ENCODE results near the gene PHOX2B. TPM values are rescaled to one million over a fixed set of nuclear protein-coding genes. Genes with fewer than 3 reads are reported as not detected.
"Not testable (repeated sequence)": the region's sequence is repeated elsewhere in the genome, so short reads cannot be mapped to it uniquely, and the experiment has no call there.

PHOX2B gene
- polyA plus RNA-seq, 4 donors = 0.05 to 0.19 (median 0.10) TPM

GRCh38 chr4:41749631-41750039, 1.1 kb upstream of the PHOX2B start:
- peak in 1 of 4 donors; percentile 55 for DNase-seq (ENCODE audit: low read depth in 4 of 4, low spot score in 2 of 4)

DNA sequence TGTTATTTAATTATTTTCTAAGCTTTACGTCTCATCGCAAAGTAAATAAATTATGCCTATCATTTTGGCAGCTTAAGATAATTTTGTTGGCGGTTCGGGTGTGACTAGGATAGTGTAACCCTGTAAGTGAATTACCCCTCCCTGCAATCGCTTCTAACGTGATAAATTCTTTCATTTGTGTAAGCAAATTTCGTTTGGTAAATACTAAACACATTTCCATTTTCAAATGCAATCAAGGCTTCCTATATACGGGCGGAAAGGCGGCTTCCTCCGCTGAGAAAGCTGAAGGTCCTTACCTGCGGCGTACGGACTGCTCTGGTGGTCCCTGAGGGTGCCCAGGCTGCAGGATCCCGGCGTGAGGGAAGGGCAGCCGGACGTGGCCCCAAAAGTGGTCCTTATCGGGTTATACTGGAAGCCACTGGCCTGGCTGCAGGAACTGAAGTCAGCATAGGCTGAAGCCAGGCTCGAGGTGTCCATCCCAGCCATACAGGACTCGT, 403 bp downstream of the PHOX2B start:
- no peak for DNase-seq (ENCODE audit: low read depth in 4 of 4, low spot score in 2 of 4)

DNA sequence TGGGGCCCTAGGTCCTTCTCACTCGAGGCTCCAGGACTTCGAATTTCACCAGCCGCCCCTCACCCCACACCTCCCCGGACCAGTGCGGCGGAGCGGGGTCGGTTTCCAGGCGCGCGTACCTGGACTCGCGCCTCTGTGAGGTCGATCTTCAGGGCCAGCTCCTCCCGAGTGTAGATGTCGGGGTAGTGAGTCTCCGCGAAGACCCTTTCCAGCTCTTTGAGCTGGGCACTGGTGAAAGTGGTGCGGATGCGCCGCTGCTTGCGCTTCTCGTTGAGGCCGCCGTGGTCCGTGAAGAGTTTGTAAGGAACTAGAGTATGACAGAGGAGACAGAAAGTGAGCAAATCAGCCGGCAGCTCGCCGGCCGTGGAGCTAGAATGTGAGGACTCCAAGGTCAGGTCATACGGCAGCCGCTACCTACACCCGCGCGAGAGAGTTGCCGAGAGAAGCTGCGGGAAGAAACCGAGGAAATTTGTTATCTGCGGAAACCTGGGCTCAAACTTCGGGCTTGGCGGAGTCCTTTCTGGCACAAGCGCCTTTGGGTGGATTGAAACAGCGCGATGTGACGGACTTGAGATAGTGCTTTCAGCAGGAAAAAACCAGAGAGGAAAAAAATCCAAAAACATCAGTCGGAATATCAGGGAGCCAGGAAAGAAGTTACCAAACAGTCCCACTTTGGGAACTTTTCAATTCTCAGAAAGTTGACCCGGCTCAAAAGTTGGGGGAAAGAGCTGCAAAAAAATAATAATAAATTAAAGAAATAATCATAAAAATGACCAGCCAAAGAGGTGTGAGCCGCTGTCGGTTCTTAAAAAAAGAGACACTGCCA, 1.1 kb downstream of the PHOX2B start:
- DNase-seq (ENCODE audit: low read depth in 4 of 4, low spot score in 2 of 4) = peak in 1 of 4 donors; percentile 45

- no peak for DNase-seq (ENCODE audit: low read depth in 4 of 4, low spot score in 2 of 4)
These were observed 1.9 kb downstream of the PHOX2B start for GRCh38 chr4:41746440-41747229.

DNA sequence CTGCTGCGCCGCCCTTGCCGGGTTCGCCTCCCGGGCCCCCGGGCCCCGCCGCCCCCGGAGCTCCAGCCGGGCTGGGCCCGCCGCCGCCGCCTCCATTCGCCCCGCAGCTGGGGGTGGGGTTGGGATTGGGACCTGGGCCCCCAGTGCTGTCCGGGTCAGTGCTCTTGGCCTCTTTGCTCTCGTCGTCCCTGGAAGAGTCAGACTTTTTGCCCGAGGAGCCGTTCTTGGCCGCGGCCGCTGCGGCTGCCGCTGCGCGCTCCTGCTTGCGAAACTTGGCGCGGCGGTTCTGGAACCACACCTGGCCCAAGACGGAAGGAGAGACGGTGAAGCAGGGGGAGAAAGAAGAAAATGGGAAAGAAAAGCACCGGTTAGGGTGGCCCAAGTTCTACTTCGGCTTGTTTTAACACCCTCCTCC, 2.5 kb downstream of the PHOX2B start:
- DNase-seq (ENCODE audit: low read depth in 4 of 4, low spot score in 2 of 4) = no peak

DNA sequence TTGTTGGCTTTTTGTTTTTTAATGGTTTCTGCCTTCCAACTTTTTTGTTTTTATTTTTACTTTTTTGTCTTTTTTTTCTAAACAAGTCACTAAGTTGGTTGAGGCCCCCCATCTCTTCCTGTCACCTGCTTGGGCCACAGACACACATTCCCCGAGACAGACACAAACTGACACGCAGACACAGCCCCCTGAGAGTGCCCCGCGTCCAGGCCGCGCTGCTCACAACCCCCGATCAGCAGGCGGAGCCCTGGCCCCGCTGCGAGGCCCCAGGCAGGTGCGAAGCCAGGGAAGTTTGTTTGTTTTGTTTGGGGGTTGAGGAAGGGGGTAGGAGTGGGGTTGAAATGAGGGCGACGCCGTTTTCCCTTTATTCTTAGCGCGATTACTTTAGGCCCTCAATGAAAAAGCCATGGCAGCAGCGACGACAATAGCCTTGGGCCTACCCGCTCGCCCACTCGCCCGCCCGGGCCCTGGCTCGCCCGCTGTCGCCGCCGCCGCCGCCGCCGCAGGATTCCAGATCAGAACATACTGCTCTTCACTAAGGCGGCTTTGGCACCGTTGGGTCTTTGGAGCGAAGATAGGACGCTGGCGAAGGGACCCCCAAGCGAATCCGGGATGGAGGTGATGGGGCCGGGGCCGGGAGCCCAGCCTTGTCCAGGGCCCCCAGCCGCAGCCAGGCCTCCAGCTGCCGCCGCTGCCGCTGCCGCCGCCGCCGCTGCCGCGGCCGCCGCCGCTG, 3.1 kb downstream of the PHOX2B start:
- DNase-seq (ENCODE audit: low read depth in 4 of 4, low spot score in 2 of 4) = no peak

- no peak for DNase-seq (ENCODE audit: low read depth in 4 of 4, low spot score in 2 of 4)
These were observed 3.8 kb downstream of the PHOX2B start for GRCh38 chr4:41744572-41745291.

DNA sequence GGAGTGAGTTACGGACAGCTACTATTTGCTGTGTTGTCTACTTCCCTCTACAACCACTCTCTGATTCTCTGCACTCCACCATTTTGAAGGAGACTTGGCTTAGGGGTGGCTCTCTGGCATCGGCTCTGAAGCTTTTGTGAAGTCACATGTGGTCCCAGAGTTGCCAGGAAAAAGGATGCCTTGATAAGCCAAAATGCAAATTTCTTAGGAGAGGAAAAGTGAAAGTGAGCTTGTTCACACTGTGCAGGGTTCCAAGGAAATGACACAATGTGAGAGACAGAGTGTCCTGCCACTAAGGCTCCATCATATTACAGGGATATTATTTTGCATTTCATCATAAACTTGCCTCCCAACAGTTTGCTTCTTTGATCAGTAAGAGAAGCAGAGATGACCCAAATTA, 7.2 kb downstream of the PHOX2B start:
- DNase-seq (ENCODE audit: low read depth in 4 of 4, low spot score in 2 of 4) = no peak

DNA sequence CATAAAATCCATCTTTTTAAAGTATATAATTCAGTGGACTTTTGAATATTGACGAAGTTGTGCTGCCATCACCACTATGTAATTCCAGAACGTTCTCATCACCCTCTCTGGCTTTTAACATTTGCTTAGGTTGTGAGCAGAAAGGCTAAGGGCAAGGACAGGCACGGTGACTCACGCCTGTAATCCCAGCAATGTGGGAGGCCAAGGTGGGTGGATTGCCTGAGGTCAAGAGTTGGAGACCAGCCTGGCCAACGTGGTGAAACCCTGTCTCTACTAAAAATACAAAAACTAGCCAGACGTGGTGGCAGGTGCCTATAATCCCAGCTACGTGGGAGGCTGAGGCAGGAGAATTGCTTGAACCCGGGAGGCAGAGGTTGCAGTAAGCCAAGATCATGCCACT, 11.0 kb downstream of the PHOX2B start:
- DNase-seq (ENCODE audit: low read depth in 4 of 4, low spot score in 2 of 4) = not testable (repeated sequence)

GRCh38 chr4:41734371-41734770, 14.2 kb downstream of the PHOX2B start:
- DNase-seq (ENCODE audit: low read depth in 4 of 4, low spot score in 2 of 4) = no peak

DNA sequence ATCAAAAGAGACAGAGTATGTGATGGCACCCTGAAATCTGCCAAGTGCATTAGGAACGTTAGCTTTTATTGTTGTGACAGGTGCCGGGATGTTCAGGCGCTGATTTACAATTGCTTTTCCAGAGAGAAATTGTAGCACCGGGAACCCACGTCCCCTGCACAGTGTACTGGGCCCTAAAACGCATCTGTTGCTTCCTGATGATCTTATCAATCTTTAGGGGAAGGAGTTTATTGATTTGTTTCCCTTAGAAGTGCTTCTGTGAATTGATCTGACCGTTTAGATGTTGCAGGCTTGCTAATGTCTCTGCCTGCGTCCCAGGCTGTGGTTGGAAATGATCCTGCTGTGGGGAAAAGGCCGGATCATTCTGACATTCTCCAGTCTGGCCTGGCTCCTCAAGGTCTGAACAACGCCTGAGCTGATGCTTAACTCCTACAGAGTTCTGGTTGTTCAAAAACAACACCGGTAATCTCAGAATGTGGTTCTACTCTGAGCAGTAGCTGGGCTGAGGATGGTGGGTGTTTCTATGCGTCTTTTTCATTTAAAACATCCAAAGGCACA, 16.9 kb downstream of the PHOX2B start:
- DNase-seq (ENCODE audit: low read depth in 4 of 4, low spot score in 2 of 4) = no peak

DNA sequence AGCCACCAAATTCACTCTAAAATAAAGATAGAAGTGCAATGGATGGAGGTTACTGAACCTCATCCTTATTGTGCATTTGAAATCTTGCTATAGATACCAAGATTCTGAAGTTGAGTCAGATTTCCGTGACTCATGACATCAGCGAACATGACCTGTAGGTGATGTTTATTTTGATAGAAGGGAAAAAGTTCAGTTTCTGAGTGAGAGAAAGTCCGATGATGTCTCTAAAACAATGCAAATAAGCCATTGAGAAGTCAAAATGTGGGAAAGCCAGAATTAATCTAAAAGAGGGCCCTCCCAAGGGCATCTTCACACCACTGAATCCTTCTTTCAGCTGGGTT, 20.0 kb downstream of the PHOX2B start:
- DNase-seq (ENCODE audit: low read depth in 4 of 4, low spot score in 2 of 4) = no peak

DNA sequence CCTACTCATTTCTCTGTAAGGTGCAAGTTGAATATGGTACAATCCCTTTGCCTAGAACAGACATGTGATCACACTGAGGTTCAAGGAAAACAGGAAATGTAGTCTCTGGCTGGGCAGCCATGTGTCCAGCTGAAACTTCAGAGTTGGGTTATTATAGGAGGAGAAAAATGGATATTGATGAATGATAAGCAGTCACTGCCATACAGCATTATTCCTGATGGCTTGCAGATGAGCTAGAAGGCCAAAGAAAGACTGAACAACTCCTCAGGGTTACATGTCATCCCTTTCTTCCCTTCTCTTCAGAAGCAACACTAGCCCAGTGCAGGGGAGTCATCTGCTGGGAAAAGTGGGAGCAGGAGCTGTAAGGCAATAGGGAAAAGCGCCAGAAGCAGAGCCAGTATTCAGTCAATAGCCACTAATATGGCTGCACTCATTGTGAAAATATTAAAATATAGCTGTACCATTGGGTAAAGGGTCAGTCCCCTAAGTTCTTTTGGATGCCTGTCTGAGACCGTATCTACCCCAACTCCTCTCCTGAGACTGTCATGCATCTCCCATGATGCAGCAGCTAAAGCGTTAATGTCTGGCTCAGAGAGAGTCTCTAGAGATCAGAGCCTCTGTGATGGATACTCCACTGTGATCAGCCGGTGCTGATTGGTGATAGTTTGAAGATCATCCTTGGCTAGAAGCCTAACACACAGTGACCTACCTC, 20.5 kb downstream of the PHOX2B start:
- no peak for DNase-seq (ENCODE audit: low read depth in 4 of 4, low spot score in 2 of 4)

DNA sequence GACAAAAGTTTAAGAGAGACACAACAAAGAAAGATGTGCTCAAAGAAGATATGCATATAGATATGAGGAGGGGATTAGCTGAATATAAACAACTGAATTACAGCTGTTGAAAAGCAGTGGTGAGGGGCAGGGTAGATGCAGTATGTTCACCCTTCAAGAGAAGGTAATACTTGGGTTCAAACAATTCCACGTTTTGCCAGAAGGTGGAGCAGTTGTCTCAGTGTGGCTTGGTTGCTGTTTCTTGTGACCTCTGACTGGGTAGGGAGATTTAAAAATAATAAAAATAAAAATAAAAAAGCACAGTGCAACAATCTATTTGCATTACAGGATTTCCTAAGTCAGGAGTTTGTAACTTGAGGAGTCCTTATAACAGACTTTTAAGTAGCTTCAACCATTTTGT, 23.3 kb downstream of the PHOX2B start:
- DNase-seq (ENCODE audit: low read depth in 4 of 4, low spot score in 2 of 4) = no peak

- DNase-seq (ENCODE audit: low read depth in 4 of 4, low spot score in 2 of 4) = no peak
These were observed 25.2 kb downstream of the PHOX2B start for GRCh38 chr4:41723286-41723685.

- DNase-seq (ENCODE audit: low read depth in 4 of 4, low spot score in 2 of 4) = no peak
These were observed 26.3 kb downstream of the PHOX2B start for GRCh38 chr4:41722181-41722580.

GRCh38 chr4:41719417-41719816, 29.1 kb downstream of the PHOX2B start:
- no peak for DNase-seq (ENCODE audit: low read depth in 4 of 4, low spot score in 2 of 4)

DNA sequence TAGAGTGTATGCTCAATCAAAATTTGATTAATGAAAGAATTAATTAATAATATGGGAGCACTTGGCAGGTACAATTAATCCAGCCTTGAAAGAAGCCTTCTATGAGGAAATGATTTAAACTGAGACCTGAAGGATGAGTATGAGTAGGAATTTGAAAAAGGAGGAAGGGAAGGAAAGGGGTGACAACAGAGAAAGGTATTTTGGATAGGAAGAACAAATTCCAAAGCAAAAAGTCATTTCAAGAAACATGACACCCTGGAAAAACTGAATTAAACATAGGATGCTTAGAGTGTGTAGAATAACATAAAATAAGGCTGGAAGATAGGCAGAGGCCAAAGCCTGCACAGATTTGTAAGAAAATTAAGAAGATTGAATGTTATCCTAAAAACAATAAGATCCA, 29.6 kb downstream of the PHOX2B start:
- DNase-seq (ENCODE audit: low read depth in 4 of 4, low spot score in 2 of 4) = no peak

GRCh38 chr4:41715155-41715554, 33.4 kb downstream of the PHOX2B start:
- DNase-seq (ENCODE audit: low read depth in 4 of 4, low spot score in 2 of 4) = no peak

Measured in left renal cortex interstitium (tissue), 4 donors.